Natural killer cell (primary cell): ENCODE data around the gene EDC4. TPM values are rescaled to one million over a fixed set of nuclear protein-coding genes. Genes with fewer than 3 reads are reported as not detected.
A peak's percentile ranks its signal among the peaks of the same experiment; 100 is the strongest.

Experiments
- ATAC-seq, 3 donors: fragments of 150-1000 bp in 2 of 3; fragments of 200-7000 bp in 1 of 3; cut with Tn5 transposase; 1 replicate in 1 of 3; 2 replicates in 2 of 3; pipeline ENCODE4 v1.10.0; 2021; ENCODE audit warnings: mild to moderate bottlenecking in 2 of 3, moderate library complexity in 2 of 3
- DNase-seq, 2 donors: peaks; one replicate each; pipeline versions ENCODE4 v3.0.0 to v3.0.0-alpha.2; 2013 to 2021; ENCODE audit warnings: mixed read lengths in 1 of 2
- H3K27ac ChIP-seq: one replicate; pipeline ENCODE4 v1.5.1; 2013; ENCODE audit warnings: mild to moderate bottlenecking, low read length
- H3K27me3 ChIP-seq: one replicate; pipeline ENCODE4 v1.6.1; 2013; ENCODE audit warnings: low read length; ENCODE audit not compliant: control insufficient read depth, insufficient read depth
- H3K36me3 ChIP-seq: one replicate; pipeline ENCODE4 v1.6.1; 2013; ENCODE audit warnings: low read length; ENCODE audit not compliant: control insufficient read depth, insufficient read depth
- H3K4me1 ChIP-seq: one replicate; pipeline ENCODE4 v1.6.1; 2013; ENCODE audit warnings: low read length; ENCODE audit not compliant: control insufficient read depth, insufficient read depth
- H3K4me3 ChIP-seq: one replicate; pipeline ENCODE4 v1.5.1; 2013; ENCODE audit warnings: low read length
- H3K9me3 ChIP-seq: one replicate; pipeline ENCODE4 v1.6.1; 2013; ENCODE audit warnings: low read length; ENCODE audit not compliant: control insufficient read depth, insufficient read depth
- H3K27ac Mint-ChIP-seq, 2 donors: one replicate each; pipeline ENCODE4 v1.8.0; 2022; ENCODE audit warnings: mild to moderate bottlenecking in 2 of 2, mixed read lengths in 2 of 2, moderate library complexity in 1 of 2
- H3K27me3 Mint-ChIP-seq, 2 donors: one replicate each; pipeline ENCODE4 v1.8.0; 2022; ENCODE audit warnings: low read depth in 2 of 2, mixed read lengths in 2 of 2
- H3K36me3 Mint-ChIP-seq: one replicate; pipeline ENCODE4 v1.8.0; 2022; ENCODE audit warnings: mixed read lengths
- H3K4me1 Mint-ChIP-seq, 2 donors: one replicate each; pipeline ENCODE4 v1.8.0; 2022; ENCODE audit warnings: mixed read lengths in 2 of 2
- H3K4me3 Mint-ChIP-seq: one replicate; pipeline ENCODE4 v1.8.0; 2022; ENCODE audit warnings: mild to moderate bottlenecking, moderate library complexity, mixed read lengths
- H3K9me3 Mint-ChIP-seq, 2 donors: one replicate each; pipeline ENCODE4 v1.8.0; 2022; ENCODE audit warnings: mixed read lengths in 2 of 2
- WGBS: methylation state at CpG from one replicate; pipeline ENCODE4 v1.1.7; 2013; ENCODE audit warnings: missing lambda C conversion rate; ENCODE audit not compliant: insufficient coverage; 5-methylcytosine and 5-hydroxymethylcytosine counted together
- intact Hi-C: fragments of 100-400 bp; cut with micrococcal nuclease; formaldehyde crosslinking; loops from one replicate; pipeline ENCODE4 v1.14.2; 2022
- total RNA-seq, 4 donors: library from RNA; stranded (reverse); fragments of 120-200 nt in 1 of 4; gene quantifications; one replicate each; pipeline versions ENCODE4 v1.2.3 to v1.2.4, GENCODE V29; 2013 to 2022
- TF ChIP-seq, protein P1 (sequence below): fragments of 200-600 bp; IDR thresholded peaks from one replicate; pipeline ENCODE4 v1.8.0; 2022; ENCODE audit warnings: antibody characterized with exemption

The EDC4 gene
- total RNA-seq, 3 donors from 2014 or later (not counting 1 experiment from before 2014, with no cell fraction given) = 91.9 to 111 (median 105) TPM

- no peak for ATAC-seq
- peaks cover 12 to 26% of the 10 kb centered on the region in 2 donors for H3K4me1 Mint-ChIP-seq
- intact Hi-C loops = no loop called here
Measured at GRCh38 chr16:67930191-67930590, 57.3 kb downstream of the EDC4 start.

DNA sequence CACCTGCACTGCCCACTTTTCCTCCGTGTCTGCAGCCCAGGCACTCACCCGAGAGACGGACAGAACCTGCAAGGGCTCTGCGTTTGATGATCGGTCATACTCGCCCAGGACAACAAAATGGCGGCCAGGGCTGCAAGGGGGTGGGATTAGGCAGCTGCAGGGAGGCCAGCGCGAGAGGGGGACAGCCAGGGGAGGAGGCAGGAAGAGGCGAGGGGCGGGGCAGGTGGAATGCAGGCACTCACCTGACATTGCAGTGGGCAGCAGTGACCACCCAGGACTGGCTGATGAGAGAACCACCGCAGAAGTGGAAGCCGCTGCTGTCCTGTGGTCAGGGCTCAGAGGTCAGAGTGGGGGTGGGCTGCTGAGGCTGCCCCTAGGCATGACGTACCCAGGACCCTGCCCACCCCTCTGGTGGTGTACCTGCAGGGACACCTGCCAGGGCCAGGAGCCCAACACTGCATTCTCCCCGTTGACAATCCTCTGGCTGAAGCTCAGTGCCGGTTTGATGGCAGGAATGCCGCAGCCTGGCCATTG lies 57.9 kb downstream of the EDC4 start:
- peaks cover 17 to 32% of the 10 kb centered on the region in 2 donors for H3K4me1 Mint-ChIP-seq
- no peaks in the 10 kb centered on the region for H3K27me3 Mint-ChIP-seq
- peak overlapping the region in 1 of 2 donors; percentile 68 for H3K27ac Mint-ChIP-seq
- no peak overlapping the region for H3K4me3 ChIP-seq
- H3K9me3 Mint-ChIP-seq = no peaks in the 10 kb centered on the region
- WGBS = 97% methylated on average over 17 of the region's 17 CpGs
- TF ChIP-seq, protein P1, sequence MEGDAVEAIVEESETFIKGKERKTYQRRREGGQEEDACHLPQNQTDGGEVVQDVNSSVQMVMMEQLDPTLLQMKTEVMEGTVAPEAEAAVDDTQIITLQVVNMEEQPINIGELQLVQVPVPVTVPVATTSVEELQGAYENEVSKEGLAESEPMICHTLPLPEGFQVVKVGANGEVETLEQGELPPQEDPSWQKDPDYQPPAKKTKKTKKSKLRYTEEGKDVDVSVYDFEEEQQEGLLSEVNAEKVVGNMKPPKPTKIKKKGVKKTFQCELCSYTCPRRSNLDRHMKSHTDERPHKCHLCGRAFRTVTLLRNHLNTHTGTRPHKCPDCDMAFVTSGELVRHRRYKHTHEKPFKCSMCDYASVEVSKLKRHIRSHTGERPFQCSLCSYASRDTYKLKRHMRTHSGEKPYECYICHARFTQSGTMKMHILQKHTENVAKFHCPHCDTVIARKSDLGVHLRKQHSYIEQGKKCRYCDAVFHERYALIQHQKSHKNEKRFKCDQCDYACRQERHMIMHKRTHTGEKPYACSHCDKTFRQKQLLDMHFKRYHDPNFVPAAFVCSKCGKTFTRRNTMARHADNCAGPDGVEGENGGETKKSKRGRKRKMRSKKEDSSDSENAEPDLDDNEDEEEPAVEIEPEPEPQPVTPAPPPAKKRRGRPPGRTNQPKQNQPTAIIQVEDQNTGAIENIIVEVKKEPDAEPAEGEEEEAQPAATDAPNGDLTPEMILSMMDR = no peak
- H3K27me3 ChIP-seq = no peaks in the 10 kb centered on the region
- no peak overlapping the region for H3K4me3 Mint-ChIP-seq
- ATAC-seq = no peak
- no peak overlapping the region for H3K27ac ChIP-seq
- no peaks in the 10 kb centered on the region for H3K36me3 Mint-ChIP-seq
- no peak for DNase-seq
- intact Hi-C loops = no loop called here
- peaks cover 25% of the 10 kb centered on the region for H3K4me1 ChIP-seq
- no peaks in the 10 kb centered on the region for H3K9me3 ChIP-seq
- H3K36me3 ChIP-seq = peaks cover 73% of the 10 kb centered on the region

More at GRCh38 chr16:67930191-67930590, 57.3 kb downstream of the EDC4 start:
- Mint-ChIP-seq H3K4me3 (no peak overlapping the region), H3K27ac (peak overlapping the region in 1 of 2 donors; percentile 22), H3K27me3 (no peaks in the 10 kb centered on the region), H3K9me3 (no peaks in the 10 kb centered on the region), H3K36me3 (no peaks in the 10 kb centered on the region)
- Histone ChIP-seq H3K4me1 (peaks cover 21% of the 10 kb centered on the region), H3K27me3 (no peaks in the 10 kb centered on the region), H3K9me3 (no peaks in the 10 kb centered on the region), H3K27ac (no peak overlapping the region), H3K4me3 (no peak overlapping the region), H3K36me3 (peaks cover 69% of the 10 kb centered on the region)
- DNase-seq = no peak
- TF ChIP-seq, protein P1 = no peak
- 97% methylated on average over 14 of the region's 14 CpGs for WGBS

Other genes starting within 250 kb of the EDC4 start
- 10 to 100 TPM; 46.4 to 64.0 (median 61.5) TPM for gene CARMIL2, start 227.9 kb upstream of the EDC4 start, total RNA-seq
- 10 to 100 TPM; 34.4 to 58.0 (median 43.2) TPM for gene ACD, start 212.8 kb upstream of the EDC4 start, total RNA-seq
- 1 to 10 TPM; 3.1 to 4.4 (median 3.3) TPM for gene PARD6A, start 212.1 kb upstream of the EDC4 start, total RNA-seq
- 1 to 10 TPM; 3.4 to 4.2 (median 3.7) TPM for gene ENKD1, start 206.3 kb upstream of the EDC4 start, total RNA-seq
- gene C16orf86, start 206.2 kb upstream of the EDC4 start, total RNA-seq = 1 to 10 TPM; 3.5 to 4.4 (median 3.6) TPM
- gene GFOD2, start 153.7 kb upstream of the EDC4 start, total RNA-seq = 10 to 100 TPM in 1 of 3 donors, 1 to 10 TPM in 2; 6.5 to 10.9 (median 8.3) TPM
- gene RANBP10, start 66.5 kb upstream of the EDC4 start, total RNA-seq = 10 to 100 TPM; 20.9 to 25.8 (median 24.5) TPM
- gene TSNAXIP1, start 66.2 kb upstream of the EDC4 start, total RNA-seq = under 1 TPM in 2 of 3 donors, not detected in 1; 0.15 to 0.68 TPM
- 10 to 100 TPM; 25.5 to 35.8 (median 30.3) TPM for gene THAP11, start 30.7 kb upstream of the EDC4 start, total RNA-seq
- 10 to 100 TPM; 43.2 to 47.1 (median 43.3) TPM for gene NUTF2, start 26.1 kb upstream of the EDC4 start, total RNA-seq
- gene CENPT, start 25.4 kb upstream of the EDC4 start, total RNA-seq = 10 to 100 TPM; 68.6 to 81.3 (median 78.9) TPM
- gene NRN1L, start 11.8 kb downstream of the EDC4 start, total RNA-seq = 1 to 10 TPM in 1 of 3 donors, under 1 TPM in 1, not detected in 1; 0.70 to 1.3 TPM
- gene PSKH1, start 20.2 kb downstream of the EDC4 start, total RNA-seq = 10 to 100 TPM; 16.8 to 24.7 (median 19.5) TPM
- gene CTRL, start 58.8 kb downstream of the EDC4 start, total RNA-seq = 10 to 100 TPM; 14.3 to 17.2 (median 15.0) TPM
- 100 to 1,000 TPM; 237 to 247 (median 243) TPM for gene PSMB10, start 63.8 kb downstream of the EDC4 start, total RNA-seq
- gene LCAT, start 71.1 kb downstream of the EDC4 start, total RNA-seq = 10 to 100 TPM in 2 of 3 donors, 1 to 10 TPM in 1; 7.1 to 12.4 (median 11.5) TPM
- 10 to 100 TPM; 30.0 to 47.0 (median 30.5) TPM for gene SLC12A4, start 95.6 kb downstream of the EDC4 start, total RNA-seq
- gene DPEP3, start 107.4 kb downstream of the EDC4 start, total RNA-seq = under 1 TPM; 0.53 to 1.00 (median 0.96) TPM
- gene DPEP2, start 126.4 kb downstream of the EDC4 start, total RNA-seq = 10 to 100 TPM; 47.2 to 64.1 (median 61.8) TPM
- not detected for gene DPEP2NB, start 142.9 kb downstream of the EDC4 start, total RNA-seq
- 10 to 100 TPM; 17.4 to 19.0 (median 17.9) TPM for gene DDX28, start 150.2 kb downstream of the EDC4 start, total RNA-seq
- 10 to 100 TPM; 21.6 to 24.2 (median 22.7) TPM for gene DUS2, start 150.2 kb downstream of the EDC4 start, total RNA-seq
- 100 to 1,000 TPM; 241 to 282 (median 263) TPM for gene NFATC3, start 212.3 kb downstream of the EDC4 start, total RNA-seq